D341Med (cell line): Measurements from ENCODE around the gene SH3RF3.
"Not testable (repeated sequence)": the region's sequence is repeated elsewhere in the genome, so short reads cannot be mapped to it uniquely, and the experiment has no call there.

Experiments used
- DNase-seq: peaks from one replicate; pipeline ENCODE4 v3.0.0; 2012; ENCODE audit warnings: low spot score

Gene SH3RF3

GRCh38 chr2:109220860-109221259 lies 91.9 kb downstream of the SH3RF3 start:
- no peak for DNase-seq

- not testable (repeated sequence) for DNase-seq
These were observed 92.3 kb downstream of the SH3RF3 start for GRCh38 chr2:109221316-109221715.

- DNase-seq = no peak
These were observed 93.4 kb downstream of the SH3RF3 start for GRCh38 chr2:109222422-109222821.

GRCh38 chr2:109222825-109223471 lies 93.9 kb downstream of the SH3RF3 start:
- DNase-seq = no peak

GRCh38 chr2:109223490-109223889 lies 94.5 kb downstream of the SH3RF3 start:
- DNase-seq = no peak

- not testable (repeated sequence) for DNase-seq
These were observed 95.3 kb downstream of the SH3RF3 start for GRCh38 chr2:109224341-109224740.

GRCh38 chr2:109225170-109225782 lies 96.3 kb downstream of the SH3RF3 start:
- DNase-seq = no peak

GRCh38 chr2:109226128-109226527 lies 97.1 kb downstream of the SH3RF3 start:
- DNase-seq = no peak

GRCh38 chr2:109226622-109227021 lies 97.6 kb downstream of the SH3RF3 start:
- DNase-seq = no peak

- DNase-seq = no peak
These were observed 100.2 kb downstream of the SH3RF3 start for GRCh38 chr2:109229094-109229675.

- no peak for DNase-seq
These were observed 102.0 kb downstream of the SH3RF3 start for GRCh38 chr2:109230941-109231420.

- no peak for DNase-seq
These were observed 102.4 kb downstream of the SH3RF3 start for GRCh38 chr2:109231428-109231827.

- DNase-seq = no peak
These were observed 103.1 kb downstream of the SH3RF3 start for GRCh38 chr2:109231996-109232705.

- no peak for DNase-seq
These were observed 103.9 kb downstream of the SH3RF3 start for GRCh38 chr2:109232909-109233308.

- DNase-seq = no peak
These were observed 104.6 kb downstream of the SH3RF3 start for GRCh38 chr2:109233643-109234042.

- no peak for DNase-seq
These were observed 105.3 kb downstream of the SH3RF3 start for GRCh38 chr2:109234355-109234754.

- DNase-seq = no peak
These were observed 107.1 kb downstream of the SH3RF3 start for GRCh38 chr2:109236147-109236546.

- no peak for DNase-seq
These were observed 108.8 kb downstream of the SH3RF3 start for GRCh38 chr2:109237792-109238191.

- DNase-seq = no peak
These were observed 109.6 kb downstream of the SH3RF3 start for GRCh38 chr2:109238580-109238979.

GRCh38 chr2:109239720-109240119 lies 110.7 kb downstream of the SH3RF3 start:
- no peak for DNase-seq

- no peak for DNase-seq
These were observed 113.2 kb downstream of the SH3RF3 start for GRCh38 chr2:109242210-109242653.

- no peak for DNase-seq
These were observed 113.8 kb downstream of the SH3RF3 start for GRCh38 chr2:109242654-109243331.
